ENCODE results near the gene BCL2L1. TPM values are rescaled to one million over a fixed set of nuclear protein-coding genes. Genes with fewer than 3 reads are reported as not detected.

Gene BCL2L1
- total and polyA plus RNA-seq, 10 of the 15 experiments (the other 5 are each of a cell fraction or from before 2014, with no cell fraction given) = 0.63 to 67.7 (median 43.6) TPM

GRCh38 chr20:31677553-31678260 lies 45.0 kb downstream of the BCL2L1 start:
- peaks cover 0 to 22% of the 10 kb centered on the region in 2 experiments; a peak in 3 of 4 replicates for H3K36me3 ChIP-seq (ENCODE audit: control insufficient read depth in 2 of 2, insufficient read depth in 2 of 2, low read length in 1 of 2)
- POLR2A ChIA-PET = interaction anchor here (0.6 to 5.7 kb wide), 4 partner anchors 12 to 86 kb away, joined by 3 to 33 read pairs (median 4); partner anchors contain the start of gene BCL2L1
- no peak for DNase-seq (ENCODE audit: low read depth, low spot score)
- no peak overlapping the region for H3K4me2 ChIP-seq (ENCODE audit: control insufficient read depth, insufficient read depth)
- H4K20me1 ChIP-seq (ENCODE audit: control insufficient read depth, insufficient read depth) = no peaks in the 10 kb centered on the region
- H3K79me2 ChIP-seq (ENCODE audit: control insufficient read depth, insufficient read depth, low read length) = peaks cover 33% of the 10 kb centered on the region
- intact Hi-C loops (cut with micrococcal nuclease; ENCODE audit: unreplicated experiment) (no loop called here), in situ Hi-C loops (cut with MboI) (no loop called here)
- H3K9me3 ChIP-seq (replicated peaks; ENCODE audit: control insufficient read depth, insufficient read depth, low read length) = no peaks in the 10 kb centered on the region
- no TSS peak for BruUV-seq (replicated peaks)
- no peak for ATAC-seq
- peaks cover 30% of the 10 kb centered on the region for H3K4me1 ChIP-seq (ENCODE audit: control insufficient read depth, insufficient read depth, low read length)
- RAD21 ChIA-PET (ENCODE audit: unreplicated experiment) = interaction anchor here (0.6 to 5.5 kb wide), 4 partner anchors 15 to 45 kb away, joined by 3 to 45 read pairs (median 4); partner anchors contain the start of gene BCL2L1
- CTCF ChIA-PET = interaction anchor here (1.6 to 6.2 kb wide), 4 partner anchors 14 to 46 kb away, joined by 3 to 63 read pairs (median 10); partner anchors contain the start of gene BCL2L1
- no peak overlapping the region for H2AFZ ChIP-seq (ENCODE audit: control insufficient read depth, low read depth, low read length)
- H3K27ac ChIP-seq (ENCODE audit: control insufficient read depth, insufficient read depth) = no peak overlapping the region
- H3K27me3 ChIP-seq (replicated peaks in 1 of 2; ENCODE audit: control insufficient read depth in 2 of 2, insufficient read depth in 2 of 2, low read length in 1 of 2) = no peaks in the 10 kb centered on the region
- H3K9ac ChIP-seq (ENCODE audit: control insufficient read depth, insufficient read depth, low read length) = no peak overlapping the region
- 96% methylated on average over 2 of the region's 2 CpGs for WGBS (ENCODE audit: insufficient coverage, insufficient replicate concordance, low lambda C conversion rate, missing lambda C conversion rate)
- H3K4me3 ChIP-seq = no peak overlapping the region
- SMC1A ChIA-PET (ENCODE audit: uncharacterized antibody, unreplicated experiment) = interaction anchor here (1.2 to 4.6 kb wide), 5 partner anchors 15 to 45 kb away, joined by 3 to 51 read pairs (median 3); partner anchors contain the start of gene BCL2L1
- FAIRE-seq = no peak
- no peak for TF ChIP-seq PBX3 (IDR thresholded peaks at IDR 0.05; ENCODE audit: insufficient replicate concordance, low read depth, low read length)
- no peak for TF ChIP-seq RCOR1 (conservative IDR thresholded peaks at IDR 0.05; ENCODE audit: low read depth, low read length)
- TF ChIP-seq SUZ12 (IDR thresholded peaks at IDR 0.05; ENCODE audit: unreplicated experiment) = no peak
- TF ChIP-seq ZBED1 (IDR thresholded peaks at IDR 0.05; ENCODE audit: borderline replicate concordance) = no peak
- no peak for TF ChIP-seq SP1 (IDR thresholded peaks at IDR 0.05; ENCODE audit: low read depth, low read length)
- no peak for TF ChIP-seq STAT1 (conservative IDR thresholded peaks at IDR 0.05)
- TF ChIP-seq, protein P1, sequence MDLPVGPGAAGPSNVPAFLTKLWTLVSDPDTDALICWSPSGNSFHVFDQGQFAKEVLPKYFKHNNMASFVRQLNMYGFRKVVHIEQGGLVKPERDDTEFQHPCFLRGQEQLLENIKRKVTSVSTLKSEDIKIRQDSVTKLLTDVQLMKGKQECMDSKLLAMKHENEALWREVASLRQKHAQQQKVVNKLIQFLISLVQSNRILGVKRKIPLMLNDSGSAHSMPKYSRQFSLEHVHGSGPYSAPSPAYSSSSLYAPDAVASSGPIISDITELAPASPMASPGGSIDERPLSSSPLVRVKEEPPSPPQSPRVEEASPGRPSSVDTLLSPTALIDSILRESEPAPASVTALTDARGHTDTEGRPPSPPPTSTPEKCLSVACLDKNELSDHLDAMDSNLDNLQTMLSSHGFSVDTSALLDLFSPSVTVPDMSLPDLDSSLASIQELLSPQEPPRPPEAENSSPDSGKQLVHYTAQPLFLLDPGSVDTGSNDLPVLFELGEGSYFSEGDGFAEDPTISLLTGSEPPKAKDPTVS (IDR thresholded peaks at IDR 0.05; ENCODE audit: low read depth, low read length) = no peak
- TF ChIP-seq SRF (IDR thresholded peaks at IDR 0.05; ENCODE audit: low read depth in 2 of 2, low read length in 2 of 2) = no peak
- TF ChIP-seq MEF2B (IDR thresholded peaks at IDR 0.05; ENCODE audit: partially characterized antibody, poor library complexity, severe bottlenecking) = no peak
- no peak for TF ChIP-seq EP300 (IDR thresholded peaks at IDR 0.05; ENCODE audit: borderline replicate concordance in 1 of 2, control insufficient read depth in 1 of 2, low read depth in 2 of 2, low read length in 2 of 2)
- TF ChIP-seq POLR2A (IDR thresholded peaks at IDR 0.05; ENCODE audit: low read depth, low read length) = no peak
- no peak for TF ChIP-seq HDAC2 (IDR thresholded peaks at IDR 0.05)
- no peak for TF ChIP-seq CHD1 (IDR thresholded peaks at IDR 0.05; ENCODE audit: low read depth, low read length)
- no peak for TF ChIP-seq RAD21 (IDR thresholded peaks at IDR 0.05; ENCODE audit: insufficient read depth, low read depth, low read length)
- no peak for TF ChIP-seq TARDBP (IDR thresholded peaks at IDR 0.05; ENCODE audit: borderline replicate concordance)
- TF ChIP-seq TBL1XR1 (IDR thresholded peaks at IDR 0.05; ENCODE audit: low read depth, low read length) = no peak
- no peak for TF ChIP-seq IRF5 (IDR thresholded peaks at IDR 0.05; ENCODE audit: borderline replicate concordance)
